GM12878 (cell line): ENCODE data around the gene IFITM1. TPM values are rescaled to one million over a fixed set of nuclear protein-coding genes. Genes with fewer than 3 reads are reported as not detected.
"Not testable (repeated sequence)": the region's sequence is repeated elsewhere in the genome, so short reads cannot be mapped to it uniquely, and the experiment has no call there.

ENCODE experiments used
- ATAC-seq: fragments of 200-7000 bp; cut with Tn5 transposase; 3 replicates; pipeline ENCODE4 v1.9.1; 2020; ENCODE audit warnings: mild to moderate bottlenecking, moderate library complexity
- BruUV-seq: library from RNA; stranded (reverse); fragments of 400-500 nt; replicated peaks from 2 replicates; lab custom pipeline; 2021; lab: Mats Ljungman, UMichigan
- CTCF ChIA-PET: fragments of 300-600 bp; sonication (Branson Sonifier 250); formaldehyde crosslinking; extraction: SDS; loops from one replicate; lab custom pipeline; 2021; ENCODE audit warnings: inconsistent platforms; lab: Yijun Ruan, JAX
- POLR2A ChIA-PET: fragments of 350-600 bp; formaldehyde crosslinking; extraction: SDS; loops from one replicate; lab custom pipeline; 2021; ENCODE audit warnings: inconsistent platforms; lab: Charles Lee
- RAD21 ChIA-PET: fragments of 300-600 bp; sonication (Branson Sonifier 250); formaldehyde crosslinking; loops from one replicate; lab custom pipeline; 2023; ENCODE audit warnings: antibody characterized with exemption; ENCODE audit not compliant: unreplicated experiment; lab: Charles Lee
- SMC1A ChIA-PET: fragments of 300-600 bp; sonication (Branson Sonifier 250); formaldehyde crosslinking; loops from one replicate; lab custom pipeline; 2023; ENCODE audit not compliant: unreplicated experiment, uncharacterized antibody; lab: Charles Lee
- DNase-seq: peaks from one replicate; pipeline ENCODE4 v3.0.0-alpha.2; 2011; ENCODE audit warnings: low read depth, low spot score
- FAIRE-seq: peaks from 3 replicates; lab custom pipeline; 2011; peaks lifted over from hg19 to GRCh38; lab: Jason Lieb, UNC
- H2AFZ ChIP-seq: 2 replicates; pipeline ENCODE4 v1.6.0; 2011; ENCODE audit warnings: low read depth, low read length, control low read depth; ENCODE audit not compliant: control insufficient read depth
- H3K27ac ChIP-seq: 2 replicates; pipeline ENCODE4 v1.5.1; 2011; ENCODE audit warnings: control low read depth; ENCODE audit not compliant: control insufficient read depth, insufficient read depth
- H3K27me3 ChIP-seq, 2 experiments: replicated peaks in 1 of 2; 2 replicates each; pipeline versions ENCODE4 v1.6.0 to v1.6.1; 2011; ENCODE audit warnings: low read length in 1 of 2; ENCODE audit not compliant: control insufficient read depth in 2 of 2, insufficient read depth in 2 of 2
- H3K36me3 ChIP-seq, 2 experiments: 2 replicates each; pipeline ENCODE4 v1.5.1; 2011; ENCODE audit warnings: low read length in 1 of 2; ENCODE audit not compliant: control insufficient read depth in 2 of 2, insufficient read depth in 2 of 2
- H3K4me1 ChIP-seq: 2 replicates; pipeline ENCODE4 v1.6.1; 2011; ENCODE audit warnings: mild to moderate bottlenecking, low read length, moderate library complexity, mixed read lengths; ENCODE audit not compliant: control insufficient read depth, insufficient read depth
- H3K4me2 ChIP-seq: 2 replicates; pipeline ENCODE4 v1.6.0; 2011; ENCODE audit warnings: control low read depth; ENCODE audit not compliant: control insufficient read depth, insufficient read depth
- H3K4me3 ChIP-seq: fragments of 200-600 bp; sonication (generic); 2 replicates; pipeline ENCODE4 v1.5.1; 2016
- H3K79me2 ChIP-seq: 2 replicates; pipeline ENCODE4 v1.6.0; 2011; ENCODE audit warnings: low read length; ENCODE audit not compliant: control insufficient read depth, insufficient read depth
- H3K9ac ChIP-seq: 2 replicates; pipeline ENCODE4 v1.8.0; 2011; ENCODE audit warnings: low read length, control low read depth, mixed read lengths; ENCODE audit not compliant: control insufficient read depth, insufficient read depth
- H3K9me3 ChIP-seq: replicated peaks from 3 replicates; pipeline ENCODE4 v1.5.1; 2011; ENCODE audit warnings: mild to moderate bottlenecking, low read length; ENCODE audit not compliant: control insufficient read depth, insufficient read depth
- H4K20me1 ChIP-seq: 2 replicates; pipeline ENCODE4 v1.6.0; 2011; ENCODE audit not compliant: control insufficient read depth, insufficient read depth
- BACH1 ChIP-seq: fragments of 450-650 bp; IDR thresholded peaks from 2 replicates; pipeline ENCODE4 v1.6.1; 2017; ENCODE audit warnings: mild to moderate bottlenecking, borderline replicate concordance
- DPF2 ChIP-seq: fragments of 450-650 bp; IDR thresholded peaks from 2 replicates; pipeline ENCODE4 v1.6.1; 2017; ENCODE audit warnings: mild to moderate bottlenecking
- ETV6 ChIP-seq, 2 experiments: fragments of 450-650 bp in 1 of 2; IDR thresholded peaks in 1 of 2; conservative IDR thresholded peaks in 1 of 2; 2 replicates each; pipeline ENCODE4 v1.6.1; 2014; ENCODE audit warnings: antibody characterized with exemption in 1 of 2, borderline replicate concordance in 1 of 2, low read depth in 1 of 2, mild to moderate bottlenecking in 1 of 2, moderate library complexity in 1 of 2
- IKZF2 ChIP-seq, 2 experiments: fragments of 450-650 bp; IDR thresholded peaks; 2 replicates each; pipeline ENCODE4 v1.6.1; 2017; ENCODE audit warnings: mild to moderate bottlenecking in 2 of 2, moderate library complexity in 2 of 2
- MYC ChIP-seq: IDR thresholded peaks from 2 replicates; pipeline ENCODE4 v1.6.1; 2011; ENCODE audit warnings: mild to moderate bottlenecking, low read length, moderate library complexity, inconsistent platforms; ENCODE audit not compliant: insufficient read depth, insufficient replicate concordance, insufficient read length, severe bottlenecking
- NR2C2 ChIP-seq: IDR thresholded peaks from 2 replicates; pipeline ENCODE4 v1.6.1; 2011; ENCODE audit warnings: borderline replicate concordance, low read depth; ENCODE audit not compliant: control insufficient read depth, insufficient read length
- PAX5 ChIP-seq: IDR thresholded peaks from 2 replicates; pipeline ENCODE4 v1.6.1; 2011; ENCODE audit warnings: low read depth, low read length, borderline replicate concordance
- RAD51 ChIP-seq: fragments of 450-650 bp; IDR thresholded peaks from 2 replicates; pipeline ENCODE4 v1.6.1; 2016; ENCODE audit warnings: moderate library complexity, mild to moderate bottlenecking, inconsistent platforms
- TARDBP ChIP-seq: IDR thresholded peaks from 2 replicates; pipeline ENCODE4 v1.6.1; 2016; ENCODE audit warnings: borderline replicate concordance
- ZSCAN29 ChIP-seq: fragments of 450-650 bp; IDR thresholded peaks from 2 replicates; pipeline ENCODE4 v1.6.1; 2017; ENCODE audit warnings: mild to moderate bottlenecking, moderate library complexity
- WGBS: methylation state at CpG from one replicate; pipeline ENCODE4 v1.1.6; 2016; ENCODE audit warnings: low lambda C conversion rate; ENCODE audit not compliant: insufficient replicate concordance, insufficient coverage; ENCODE audit errors: missing lambda C conversion rate; 5-methylcytosine and 5-hydroxymethylcytosine counted together
- in situ Hi-C: fragments of 300-500 bp; cut with MboI; formaldehyde crosslinking; loops from 9 replicates; pipeline ENCODE4 v1.14.3; 2018; ENCODE audit warnings: mixed read lengths
- intact Hi-C: fragments of 100-400 bp; cut with micrococcal nuclease; formaldehyde crosslinking; loops from one replicate; pipeline ENCODE4 v1.14.2; 2022; ENCODE audit not compliant: unreplicated experiment
- polyA plus RNA-seq, 11 experiments: library from polyadenylated mRNA; depleted of rRNA in 4 of 11; unstranded in 6 of 11; stranded (reverse) in 5 of 11; fragments of >200 nt; fragmentation: Nextera tagmentation in 4 of 11; fragmentation: Illumina TruSeq in 1 of 11; extraction: Ambion mirVana in 4 of 11; extraction: Trizol in 1 of 11; gene quantifications; 1 replicate in 1 of 11; 2 replicates in 10 of 11; pipeline versions ENCODE4 v1.2.1 to v1.2.3, GENCODE V29; 2011 to 2016; ENCODE audit warnings: inconsistent platforms in 2 of 11, missing spikeins in 2 of 11, low read depth in 1 of 11
- total RNA-seq, 4 experiments: library from RNA; depleted of rRNA in 3 of 4; stranded (reverse); fragments of >200 nt in 3 of 4; fragmentation: Illumina TruSeq in 1 of 4; extraction: Trizol in 1 of 4; gene quantifications; 2 replicates each; pipeline versions ENCODE4 v1.2.1 to v1.2.3, GENCODE V29; 2013 to 2021
- TF ChIP-seq, protein P1 (sequence below), 3 experiments: IDR thresholded peaks in 2 of 3; conservative IDR thresholded peaks in 1 of 3; 2 replicates each; pipeline ENCODE4 v1.5.1; 2011; ENCODE audit warnings: low read depth in 3 of 3, low read length in 3 of 3, mild to moderate bottlenecking in 3 of 3, control low read depth in 2 of 3, moderate library complexity in 2 of 3, inconsistent platforms in 1 of 3, mixed read lengths in 1 of 3; ENCODE audit not compliant: control insufficient read depth in 2 of 3, insufficient read depth in 1 of 3; ENCODE audit errors: extremely low read depth in 1 of 3
- TF ChIP-seq, protein P2 (sequence below): IDR thresholded peaks from 2 replicates; pipeline ENCODE4 v1.6.1; 2011; ENCODE audit warnings: low read depth, mild to moderate bottlenecking, low read length, moderate library complexity, borderline replicate concordance; ENCODE audit errors: extremely low read depth

IFITM1 gene
- total and polyA plus RNA-seq, 10 of the 15 experiments (the other 5 are each of a cell fraction or from before 2014, with no cell fraction given), result 396 to 2,788 (median 607) TPM

DNA sequence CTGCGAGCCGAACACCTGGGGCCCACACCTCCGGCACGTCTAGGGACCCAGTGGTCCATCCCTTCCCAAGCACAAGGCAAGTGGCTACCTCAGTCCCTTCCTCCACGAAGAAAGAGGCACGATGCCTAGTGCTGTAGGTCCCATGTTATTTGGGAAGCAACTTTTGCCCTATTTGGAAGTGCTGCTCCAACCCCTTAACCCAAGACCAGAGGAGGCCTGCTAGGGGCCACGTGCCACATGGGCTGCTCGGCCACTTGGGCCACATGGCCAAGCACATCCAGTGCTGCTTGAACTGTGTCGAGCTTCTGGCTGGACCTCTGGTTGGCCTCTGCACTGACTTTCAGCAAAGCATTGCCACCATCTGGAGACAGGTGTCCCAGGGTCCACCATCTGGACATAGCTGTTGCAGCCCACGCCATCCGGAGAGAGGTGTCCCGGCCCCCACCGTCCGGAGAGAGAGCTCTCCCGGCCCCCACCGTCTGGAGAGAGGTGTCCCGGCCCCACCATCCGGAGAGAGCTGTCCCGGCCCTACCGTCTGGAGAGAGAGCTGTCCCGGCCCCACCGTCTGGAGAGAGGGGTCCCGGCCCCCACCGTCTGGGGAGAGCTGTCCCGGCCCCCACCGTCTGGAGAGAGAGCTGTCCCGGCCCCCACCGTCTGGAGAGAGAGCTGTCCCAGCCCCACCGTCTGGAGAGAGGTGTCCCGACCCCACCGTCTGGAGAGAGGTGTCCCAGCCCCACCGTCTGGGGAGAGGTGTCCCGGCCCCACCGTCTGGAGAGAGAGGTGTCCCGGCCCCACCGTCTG, 49.0 kb downstream of the IFITM1 start:
- ChIA-PET CTCF (interaction anchor here (0.7 to 6.7 kb wide), 6 partner anchors 45 to 297 kb away, joined by 3 to 45 read pairs (median 4); partner anchors contain the start of gene IFITM2), SMC1A (interaction anchor here (0.7 to 1.9 kb wide), 5 partner anchors 8 to 113 kb away, joined by 3 to 6 read pairs (median 3); no protein-coding TSS in a partner anchor), POLR2A (interaction anchor here (0.5 to 0.6 kb wide), 2 partner anchors 15 to 29 kb away, joined by 4 to 7 read pairs; no protein-coding TSS in a partner anchor), RAD21 (interaction anchor here (1.1 to 1.5 kb wide), 3 partner anchors 57 to 113 kb away, joined by 3 to 9 read pairs (median 5); no protein-coding TSS in a partner anchor)
- 47% methylated on average over 26 of the region's 36 CpGs for WGBS
- Histone ChIP-seq H3K4me1 (no peaks in the 10 kb centered on the region), H3K4me2 (no peak overlapping the region), H3K27ac (no peak overlapping the region), H3K9me3 (peaks cover 8% of the 10 kb centered on the region; the same call in 2 of the 3 replicates), H3K27me3 (no peaks in the 10 kb centered on the region; a peak in 1 of 4 replicates), H3K36me3 (no peaks in the 10 kb centered on the region), H3K79me2 (no peaks in the 10 kb centered on the region), H2AFZ (no peak overlapping the region), H3K4me3 (no peak overlapping the region), H3K9ac (no peak overlapping the region), H4K20me1 (no peaks in the 10 kb centered on the region)
- FAIRE-seq (no peak), ATAC-seq (no peak), DNase-seq (no peak)
- intact Hi-C loops, result no loop called here
- TF ChIP-seq NR2C2 (no peak), ZSCAN29 (no peak), BACH1 (no peak), DPF2 (no peak), MYC (no peak), IKZF2 (IDR thresholded peaks at IDR 0.05) (no peak), PAX5 (no peak), TARDBP (no peak), ETV6 (conservative IDR thresholded peaks at IDR 0.05 in 1 of 2, IDR thresholded peaks at IDR 0.05 in 1 of 2; ENCODE audit: borderline replicate concordance in 1 of 2, low read depth in 1 of 2) (no peak), RAD51 (no peak)
- TF ChIP-seq, protein P1, sequence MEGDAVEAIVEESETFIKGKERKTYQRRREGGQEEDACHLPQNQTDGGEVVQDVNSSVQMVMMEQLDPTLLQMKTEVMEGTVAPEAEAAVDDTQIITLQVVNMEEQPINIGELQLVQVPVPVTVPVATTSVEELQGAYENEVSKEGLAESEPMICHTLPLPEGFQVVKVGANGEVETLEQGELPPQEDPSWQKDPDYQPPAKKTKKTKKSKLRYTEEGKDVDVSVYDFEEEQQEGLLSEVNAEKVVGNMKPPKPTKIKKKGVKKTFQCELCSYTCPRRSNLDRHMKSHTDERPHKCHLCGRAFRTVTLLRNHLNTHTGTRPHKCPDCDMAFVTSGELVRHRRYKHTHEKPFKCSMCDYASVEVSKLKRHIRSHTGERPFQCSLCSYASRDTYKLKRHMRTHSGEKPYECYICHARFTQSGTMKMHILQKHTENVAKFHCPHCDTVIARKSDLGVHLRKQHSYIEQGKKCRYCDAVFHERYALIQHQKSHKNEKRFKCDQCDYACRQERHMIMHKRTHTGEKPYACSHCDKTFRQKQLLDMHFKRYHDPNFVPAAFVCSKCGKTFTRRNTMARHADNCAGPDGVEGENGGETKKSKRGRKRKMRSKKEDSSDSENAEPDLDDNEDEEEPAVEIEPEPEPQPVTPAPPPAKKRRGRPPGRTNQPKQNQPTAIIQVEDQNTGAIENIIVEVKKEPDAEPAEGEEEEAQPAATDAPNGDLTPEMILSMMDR (IDR thresholded peaks at IDR 0.05 in 2 of 3, conservative IDR thresholded peaks at IDR 0.05 in 1 of 3; ENCODE audit: control insufficient read depth in 2 of 3, extremely low read depth in 1 of 3, insufficient read depth in 1 of 3, low read depth in 3 of 3, low read length in 3 of 3), result no peak
- TF ChIP-seq, protein P2, sequence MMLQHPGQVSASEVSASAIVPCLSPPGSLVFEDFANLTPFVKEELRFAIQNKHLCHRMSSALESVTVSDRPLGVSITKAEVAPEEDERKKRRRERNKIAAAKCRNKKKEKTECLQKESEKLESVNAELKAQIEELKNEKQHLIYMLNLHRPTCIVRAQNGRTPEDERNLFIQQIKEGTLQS, result no peak
- in situ Hi-C loops, result loop anchor here (10.0 kb wide), 1 partner anchor 158 kb away; the partner anchor contains the start of genes BET1L and RIC8A
- no TSS peak for BruUV-seq

DNA sequence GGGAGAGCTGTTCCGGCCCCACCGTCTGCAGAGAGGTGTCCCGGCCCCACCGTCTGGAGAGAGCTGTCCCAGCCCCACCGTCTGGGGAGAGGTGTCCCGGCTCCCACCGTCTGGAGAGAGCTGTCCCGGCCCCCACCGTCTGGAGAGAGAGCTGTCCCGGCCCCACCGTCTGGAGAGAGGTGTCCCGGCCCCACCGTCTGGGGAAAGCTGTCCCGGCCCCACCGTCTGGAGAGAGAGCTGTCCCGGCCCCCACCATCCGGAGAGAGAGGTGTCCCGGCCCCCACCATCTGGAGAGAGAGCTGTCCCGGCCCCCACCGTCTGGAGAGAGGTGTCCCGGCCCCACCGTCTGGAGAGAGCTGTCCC, 49.6 kb downstream of the IFITM1 start:
- H3K4me1 ChIP-seq, H3K27me3 ChIP-seq, H4K20me1 ChIP-seq, H3K79me2 ChIP-seq, FAIRE-seq, H3K36me3 ChIP-seq, H3K9ac ChIP-seq, H3K4me3 ChIP-seq, intact Hi-C loops, H3K9me3 ChIP-seq, H3K27ac ChIP-seq, ATAC-seq, H3K4me2 ChIP-seq, BruUV-seq, H2AFZ ChIP-seq, DNase-seq: not testable (repeated sequence)
- in situ Hi-C loops, result loop anchor here (10.0 kb wide), 1 partner anchor 159 kb away; the partner anchor contains the start of genes BET1L and RIC8A
- ChIA-PET SMC1A (interaction anchor here (1.1 to 1.9 kb wide), 4 partner anchors 58 to 126 kb away, joined by 3 to 6 read pairs (median 4); no protein-coding TSS in a partner anchor), CTCF (interaction anchor here (0.6 to 6.7 kb wide), 6 partner anchors 46 to 166 kb away, joined by 3 to 45 read pairs (median 5); partner anchors contain the start of genes IFITM2 and PTDSS2), RAD21 (interaction anchor here (1.5 kb wide), 1 partner anchor 113 kb away, joined by 9 read pairs; no protein-coding TSS in a partner anchor), POLR2A (interaction anchor here (0.6 kb wide), 1 partner anchor 30 kb away, joined by 4 read pairs; no protein-coding TSS in a partner anchor)
- WGBS, result 81% methylated on average over 12 of the region's 22 CpGs
